H9 (cell line): ENCODE data around the gene CTNNA1. TPM values are rescaled to one million over a fixed set of nuclear protein-coding genes. Genes with fewer than 3 reads are reported as not detected.

Experiments
- DNase-seq: peaks from one replicate; pipeline ENCODE4 v3.0.0-alpha.2; 2017
- H2AFZ ChIP-seq: one replicate; pipeline ENCODE4 v1.6.1; 2013; ENCODE audit warnings: mild to moderate bottlenecking, low read length, control low read depth, moderate library complexity
- H2AK5ac ChIP-seq: 2 replicates; pipeline ENCODE4 v1.6.1; 2013; ENCODE audit warnings: low read length, control low read depth, mixed read lengths; ENCODE audit not compliant: insufficient read length
- H2BK120ac ChIP-seq: one replicate; pipeline ENCODE4 v1.6.1; 2013; ENCODE audit warnings: low read depth, mild to moderate bottlenecking, low read length, control low read depth, inconsistent platforms; ENCODE audit not compliant: poor library complexity, severe bottlenecking
- H2BK12ac ChIP-seq: 2 replicates; pipeline ENCODE4 v1.6.1; 2013; ENCODE audit warnings: low read length, control low read depth, mixed read lengths, low read depth; ENCODE audit not compliant: insufficient read length
- H2BK15ac ChIP-seq: 2 replicates; pipeline ENCODE4 v1.6.1; 2013; ENCODE audit warnings: low read depth, low read length, control low read depth
- H2BK20ac ChIP-seq: one replicate; pipeline ENCODE4 v1.6.1; 2013; ENCODE audit warnings: low read depth, mild to moderate bottlenecking, low read length, control low read depth, inconsistent platforms; ENCODE audit not compliant: poor library complexity, severe bottlenecking
- H2BK5ac ChIP-seq: 2 replicates; pipeline ENCODE4 v1.6.1; 2013; ENCODE audit warnings: low read length, control low read depth, mixed read lengths; ENCODE audit not compliant: insufficient read length
- H3K14ac ChIP-seq: 2 replicates; pipeline ENCODE4 v1.6.1; 2013; ENCODE audit warnings: low read length, control low read depth; ENCODE audit not compliant: insufficient read depth
- H3K18ac ChIP-seq: 2 replicates; pipeline ENCODE4 v1.6.1; 2013; ENCODE audit warnings: low read depth, mild to moderate bottlenecking, mixed read lengths, low read length, control low read depth; ENCODE audit not compliant: insufficient read length
- H3K23ac ChIP-seq: 2 replicates; pipeline ENCODE4 v1.6.1; 2013; ENCODE audit warnings: low read length, control low read depth, mixed read lengths, low read depth; ENCODE audit not compliant: insufficient read length
- H3K23me2 ChIP-seq: 2 replicates; pipeline ENCODE4 v1.6.1; 2013; ENCODE audit warnings: low read depth, mild to moderate bottlenecking, mixed read lengths, low read length, control low read depth; ENCODE audit not compliant: insufficient read length, poor library complexity, severe bottlenecking
- H3K27ac ChIP-seq: 2 replicates; pipeline ENCODE4 v1.5.1; 2013; ENCODE audit warnings: low read length, control low read depth, mixed read lengths, low read depth; ENCODE audit not compliant: insufficient read length
- H3K27me3 ChIP-seq: 2 replicates; pipeline ENCODE4 v1.6.1; 2013; ENCODE audit warnings: low read length, control low read depth, inconsistent platforms; ENCODE audit not compliant: insufficient read depth
- H3K4ac ChIP-seq: 2 replicates; pipeline ENCODE4 v1.6.1; 2013; ENCODE audit warnings: low read depth, mild to moderate bottlenecking, control low read depth, inconsistent platforms, low read length, moderate library complexity
- H3K4me1 ChIP-seq: 2 replicates; pipeline ENCODE4 v1.6.1; 2013; ENCODE audit warnings: low read length, control low read depth, inconsistent platforms; ENCODE audit not compliant: insufficient read depth
- H3K4me2 ChIP-seq: 2 replicates; pipeline ENCODE4 v1.6.1; 2013; ENCODE audit warnings: low read length, control low read depth, mixed read lengths; ENCODE audit not compliant: insufficient read length, insufficient read depth
- H3K56ac ChIP-seq: 2 replicates; pipeline ENCODE4 v1.6.1; 2013; ENCODE audit warnings: low read depth, mild to moderate bottlenecking, mixed read lengths, low read length, control low read depth; ENCODE audit not compliant: insufficient read length
- H3K79me1 ChIP-seq: 2 replicates; pipeline ENCODE4 v1.6.1; 2013; ENCODE audit warnings: low read depth, mild to moderate bottlenecking, moderate library complexity, low read length, control low read depth, inconsistent platforms; ENCODE audit not compliant: insufficient read depth, poor library complexity, severe bottlenecking
- H3K79me2 ChIP-seq: 2 replicates; pipeline ENCODE4 v1.6.1; 2013; ENCODE audit warnings: low read length, control low read depth, inconsistent platforms; ENCODE audit not compliant: insufficient read depth
- H3K9ac ChIP-seq: 2 replicates; pipeline ENCODE4 v1.6.1; 2013; ENCODE audit warnings: low read length, control low read depth, mixed read lengths; ENCODE audit not compliant: insufficient read length; ENCODE audit errors: extremely low read depth
- H3K9me3 ChIP-seq: one replicate; pipeline ENCODE4 v1.6.1; 2013; ENCODE audit warnings: low read depth, low read length, inconsistent platforms; ENCODE audit not compliant: control insufficient read depth
- H3T11ph ChIP-seq: one replicate; pipeline ENCODE4 v1.6.1; 2013; ENCODE audit warnings: mild to moderate bottlenecking, low read length, control low read depth, inconsistent platforms
- H4K20me1 ChIP-seq: one replicate; pipeline ENCODE4 v1.6.1; 2013; ENCODE audit not compliant: control insufficient read depth, insufficient read length, insufficient read depth
- H4K5ac ChIP-seq: 2 replicates; pipeline ENCODE4 v1.6.1; 2013; ENCODE audit warnings: low read depth, mild to moderate bottlenecking, mixed read lengths, low read length, control low read depth; ENCODE audit not compliant: insufficient read length
- H4K8ac ChIP-seq: replicated peaks from 2 replicates; pipeline ENCODE4 v1.6.1; 2013; ENCODE audit warnings: low read length, control low read depth, mixed read lengths, low read depth; ENCODE audit not compliant: insufficient read length
- H4K91ac ChIP-seq: 2 replicates; pipeline ENCODE4 v1.6.1; 2013; ENCODE audit warnings: low read depth, mild to moderate bottlenecking, moderate library complexity, mixed read lengths, low read length, control low read depth; ENCODE audit not compliant: insufficient read length
- H3K27ac Mint-ChIP-seq, 3 experiments: 2 replicates in 2 of 3; 3 replicates in 1 of 3; pipeline ENCODE4 v1.8.0; 2020 to 2021; ENCODE audit warnings: mixed read lengths in 3 of 3, mild to moderate bottlenecking in 1 of 3, moderate library complexity in 1 of 3
- H3K27me3 Mint-ChIP-seq: 2 replicates; pipeline ENCODE4 v1.8.0; 2021; ENCODE audit warnings: low read depth, mild to moderate bottlenecking, moderate library complexity, mixed read lengths
- H3K36me3 Mint-ChIP-seq, 3 experiments: 2 replicates in 2 of 3; 3 replicates in 1 of 3; pipeline ENCODE4 v1.8.0; 2020 to 2021; ENCODE audit warnings: low read depth in 3 of 3, mixed read lengths in 3 of 3; ENCODE audit not compliant: insufficient read depth in 1 of 3
- H3K4me1 Mint-ChIP-seq, 2 experiments: 2 replicates each; pipeline ENCODE4 v1.8.0; 2020; ENCODE audit warnings: mixed read lengths in 2 of 2
- H3K4me3 Mint-ChIP-seq, 2 experiments: 2 replicates in 1 of 2; 3 replicates in 1 of 2; pipeline ENCODE4 v1.8.0; 2020 to 2021; ENCODE audit warnings: mild to moderate bottlenecking in 2 of 2, mixed read lengths in 2 of 2, moderate library complexity in 1 of 2
- H3K9me3 Mint-ChIP-seq, 2 experiments: 2 replicates in 1 of 2; 3 replicates in 1 of 2; pipeline ENCODE4 v1.8.0; 2020; ENCODE audit warnings: mild to moderate bottlenecking in 2 of 2, mixed read lengths in 2 of 2, moderate library complexity in 1 of 2
- CTCF ChIP-seq: fragments of 200-600 bp; sonication (generic); conservative IDR thresholded peaks from 3 replicates; pipeline ENCODE4 v1.8.0; 2021; ENCODE audit warnings: antibody characterized with exemption, mild to moderate bottlenecking
- WGBS: extraction: QIAGEN DNeasy Blood & Tissue Kit; methylation state at CpG from one replicate; pipeline ENCODE4 v1.1.7; 2013; ENCODE audit warnings: missing lambda C conversion rate, low lambda C conversion rate, mixed read lengths; ENCODE audit not compliant: insufficient read length; ENCODE audit errors: extremely low coverage; 5-methylcytosine and 5-hydroxymethylcytosine counted together
- total RNA-seq: library from RNA; stranded (reverse); gene quantifications from 2 replicates; pipeline ENCODE4 v1.2.1, GENCODE V29; 2021

The CTNNA1 gene
- total RNA-seq, 1 experiment from 2014 or later, result 354 TPM

GRCh38 chr5:138903130-138903775 is 150.0 kb downstream of the CTNNA1 start:
- Histone ChIP-seq H4K5ac (no peak overlapping the region), H2BK5ac (no peak overlapping the region), H3K23ac (no peak overlapping the region), H3K79me1 (no peaks in the 10 kb centered on the region), H2AK5ac (no peak overlapping the region), H4K20me1 (no peaks in the 10 kb centered on the region), H3K79me2 (no peaks in the 10 kb centered on the region), H2BK120ac (no peak overlapping the region), H2BK12ac (no peak overlapping the region), H2BK20ac (no peak overlapping the region), H3K4me1 (no peaks in the 10 kb centered on the region), H3K9ac (no peak overlapping the region), H3K9me3 (no peaks in the 10 kb centered on the region), H3K14ac (no peak overlapping the region), H3K4ac (no peak overlapping the region), H4K91ac (no peak overlapping the region), H2BK15ac (no peak overlapping the region), H3K27ac (no peak overlapping the region), H3T11ph (no peak overlapping the region), H3K56ac (no peak overlapping the region), H3K27me3 (no peaks in the 10 kb centered on the region), H2AFZ (no peak overlapping the region), H3K23me2 (no peaks in the 10 kb centered on the region), H3K18ac (no peak overlapping the region), H4K8ac (no peak overlapping the region), H3K4me2 (no peak overlapping the region)
- H3K27ac Mint-ChIP-seq, result peak overlapping the region in 1 of 3 experiments; percentile 50; a peak in 1 of 7 replicates
- DNase-seq, result no peak
- peaks cover 13 to 81% (median 74%) of the 10 kb centered on the region in 3 experiments; a peak in 6 of 7 replicates for H3K36me3 Mint-ChIP-seq
- WGBS, result no CpG with 5 or more reads among the region's 10 CpGs
- no peaks in the 10 kb centered on the region for H3K9me3 Mint-ChIP-seq
- no peaks in the 10 kb centered on the region for H3K27me3 Mint-ChIP-seq
- H3K4me1 Mint-ChIP-seq, result peaks cover 7 to 8% of the 10 kb centered on the region in 2 experiments
- no peak overlapping the region for H3K4me3 Mint-ChIP-seq
- no peak for TF ChIP-seq CTCF
